Measurements from ENCODE around the gene PRPF38B.

DNA sequence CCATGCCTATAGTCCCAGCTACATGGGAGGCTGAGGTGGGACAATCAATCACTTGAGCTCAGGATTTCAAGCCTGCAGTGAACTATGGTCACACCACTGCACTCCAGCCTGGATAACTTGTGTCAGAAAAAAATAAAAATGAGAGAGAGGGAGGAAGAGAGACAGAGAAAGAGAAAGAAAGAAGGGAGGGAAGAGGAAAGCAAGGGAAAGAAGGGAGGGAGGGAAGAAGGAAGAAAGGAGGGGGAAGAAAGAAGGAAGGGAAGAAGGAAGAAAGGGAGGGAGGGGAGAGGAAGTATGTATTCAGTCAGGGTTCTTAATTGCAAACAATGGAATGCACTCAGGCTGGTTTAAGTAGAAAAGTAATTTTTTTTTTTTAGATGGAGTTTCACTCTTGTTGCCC, 23.3 kb upstream of the PRPF38B start:
- TF ChIP-seq, protein P1, sequence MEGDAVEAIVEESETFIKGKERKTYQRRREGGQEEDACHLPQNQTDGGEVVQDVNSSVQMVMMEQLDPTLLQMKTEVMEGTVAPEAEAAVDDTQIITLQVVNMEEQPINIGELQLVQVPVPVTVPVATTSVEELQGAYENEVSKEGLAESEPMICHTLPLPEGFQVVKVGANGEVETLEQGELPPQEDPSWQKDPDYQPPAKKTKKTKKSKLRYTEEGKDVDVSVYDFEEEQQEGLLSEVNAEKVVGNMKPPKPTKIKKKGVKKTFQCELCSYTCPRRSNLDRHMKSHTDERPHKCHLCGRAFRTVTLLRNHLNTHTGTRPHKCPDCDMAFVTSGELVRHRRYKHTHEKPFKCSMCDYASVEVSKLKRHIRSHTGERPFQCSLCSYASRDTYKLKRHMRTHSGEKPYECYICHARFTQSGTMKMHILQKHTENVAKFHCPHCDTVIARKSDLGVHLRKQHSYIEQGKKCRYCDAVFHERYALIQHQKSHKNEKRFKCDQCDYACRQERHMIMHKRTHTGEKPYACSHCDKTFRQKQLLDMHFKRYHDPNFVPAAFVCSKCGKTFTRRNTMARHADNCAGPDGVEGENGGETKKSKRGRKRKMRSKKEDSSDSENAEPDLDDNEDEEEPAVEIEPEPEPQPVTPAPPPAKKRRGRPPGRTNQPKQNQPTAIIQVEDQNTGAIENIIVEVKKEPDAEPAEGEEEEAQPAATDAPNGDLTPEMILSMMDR (IDR thresholded peaks at IDR 0.05): no peak
- no peak for TF ChIP-seq POLR2A (IDR thresholded peaks at IDR 0.05)

All from thyroid gland (tissue), 4 donors.